Measurements from ENCODE around the gene LLPH.

The LLPH gene

DNA sequence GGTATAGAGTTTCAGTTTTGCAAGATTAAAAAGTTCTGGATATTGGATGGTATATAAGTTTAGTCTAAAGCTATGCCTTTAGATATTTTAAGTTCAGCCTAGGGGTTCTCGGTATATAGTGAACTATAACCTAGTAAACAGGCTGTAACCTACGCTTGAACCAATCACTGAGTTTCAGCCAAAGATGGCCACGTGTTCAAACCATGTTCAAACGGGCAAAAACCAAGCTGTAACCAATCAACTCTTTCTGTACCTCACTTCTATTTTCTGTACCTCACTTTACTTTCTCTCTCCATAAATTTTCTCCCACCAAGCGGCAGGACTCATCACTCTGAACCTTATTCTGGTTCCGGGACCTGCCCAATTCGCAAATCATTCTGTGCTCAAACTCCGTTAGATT is 37.9 kb upstream of the LLPH start:
- ATAC-seq: no peak
- TF ChIP-seq, protein P1, sequence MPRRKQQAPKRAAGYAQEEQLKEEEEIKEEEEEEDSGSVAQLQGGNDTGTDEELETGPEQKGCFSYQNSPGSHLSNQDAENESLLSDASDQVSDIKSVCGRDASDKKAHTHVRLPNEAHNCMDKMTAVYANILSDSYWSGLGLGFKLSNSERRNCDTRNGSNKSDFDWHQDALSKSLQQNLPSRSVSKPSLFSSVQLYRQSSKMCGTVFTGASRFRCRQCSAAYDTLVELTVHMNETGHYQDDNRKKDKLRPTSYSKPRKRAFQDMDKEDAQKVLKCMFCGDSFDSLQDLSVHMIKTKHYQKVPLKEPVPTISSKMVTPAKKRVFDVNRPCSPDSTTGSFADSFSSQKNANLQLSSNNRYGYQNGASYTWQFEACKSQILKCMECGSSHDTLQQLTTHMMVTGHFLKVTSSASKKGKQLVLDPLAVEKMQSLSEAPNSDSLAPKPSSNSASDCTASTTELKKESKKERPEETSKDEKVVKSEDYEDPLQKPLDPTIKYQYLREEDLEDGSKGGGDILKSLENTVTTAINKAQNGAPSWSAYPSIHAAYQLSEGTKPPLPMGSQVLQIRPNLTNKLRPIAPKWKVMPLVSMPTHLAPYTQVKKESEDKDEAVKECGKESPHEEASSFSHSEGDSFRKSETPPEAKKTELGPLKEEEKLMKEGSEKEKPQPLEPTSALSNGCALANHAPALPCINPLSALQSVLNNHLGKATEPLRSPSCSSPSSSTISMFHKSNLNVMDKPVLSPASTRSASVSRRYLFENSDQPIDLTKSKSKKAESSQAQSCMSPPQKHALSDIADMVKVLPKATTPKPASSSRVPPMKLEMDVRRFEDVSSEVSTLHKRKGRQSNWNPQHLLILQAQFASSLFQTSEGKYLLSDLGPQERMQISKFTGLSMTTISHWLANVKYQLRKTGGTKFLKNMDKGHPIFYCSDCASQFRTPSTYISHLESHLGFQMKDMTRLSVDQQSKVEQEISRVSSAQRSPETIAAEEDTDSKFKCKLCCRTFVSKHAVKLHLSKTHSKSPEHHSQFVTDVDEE (CRISPR knock-in tag; IDR thresholded peaks at IDR 0.05): no peak
- TF ChIP-seq ISL1 (CRISPR knock-in tag; IDR thresholded peaks at IDR 0.05) (no peak), TCF4 (CRISPR knock-in tag; IDR thresholded peaks at IDR 0.05; ENCODE audit: borderline replicate concordance) (no peak), GLIS3 (CRISPR knock-in tag; IDR thresholded peaks at IDR 0.05) (no peak), ESRRG (CRISPR knock-in tag; IDR thresholded peaks at IDR 0.05) (no peak), ZNF70 (CRISPR knock-in tag; IDR thresholded peaks at IDR 0.05) (no peak), ZFP30 (CRISPR knock-in tag; IDR thresholded peaks at IDR 0.05) (no peak), CSDC2 (CRISPR knock-in tag; IDR thresholded peaks at IDR 0.05) (no peak), BACH2 (CRISPR knock-in tag; IDR thresholded peaks at IDR 0.05; ENCODE audit: borderline replicate concordance) (no peak), CSRNP3 (CRISPR knock-in tag; IDR thresholded peaks at IDR 0.05) (no peak), POU6F1 (CRISPR knock-in tag; IDR thresholded peaks at IDR 0.05; ENCODE audit: borderline replicate concordance, low read depth) (no peak)
- TF ChIP-seq, protein P2, sequence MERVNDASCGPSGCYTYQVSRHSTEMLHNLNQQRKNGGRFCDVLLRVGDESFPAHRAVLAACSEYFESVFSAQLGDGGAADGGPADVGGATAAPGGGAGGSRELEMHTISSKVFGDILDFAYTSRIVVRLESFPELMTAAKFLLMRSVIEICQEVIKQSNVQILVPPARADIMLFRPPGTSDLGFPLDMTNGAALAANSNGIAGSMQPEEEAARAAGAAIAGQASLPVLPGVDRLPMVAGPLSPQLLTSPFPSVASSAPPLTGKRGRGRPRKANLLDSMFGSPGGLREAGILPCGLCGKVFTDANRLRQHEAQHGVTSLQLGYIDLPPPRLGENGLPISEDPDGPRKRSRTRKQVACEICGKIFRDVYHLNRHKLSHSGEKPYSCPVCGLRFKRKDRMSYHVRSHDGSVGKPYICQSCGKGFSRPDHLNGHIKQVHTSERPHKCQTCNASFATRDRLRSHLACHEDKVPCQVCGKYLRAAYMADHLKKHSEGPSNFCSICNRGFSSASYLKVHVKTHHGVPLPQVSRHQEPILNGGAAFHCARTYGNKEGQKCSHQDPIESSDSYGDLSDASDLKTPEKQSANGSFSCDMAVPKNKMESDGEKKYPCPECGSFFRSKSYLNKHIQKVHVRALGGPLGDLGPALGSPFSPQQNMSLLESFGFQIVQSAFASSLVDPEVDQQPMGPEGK (CRISPR knock-in tag; IDR thresholded peaks at IDR 0.05; ENCODE audit: borderline replicate concordance): no peak

DNA sequence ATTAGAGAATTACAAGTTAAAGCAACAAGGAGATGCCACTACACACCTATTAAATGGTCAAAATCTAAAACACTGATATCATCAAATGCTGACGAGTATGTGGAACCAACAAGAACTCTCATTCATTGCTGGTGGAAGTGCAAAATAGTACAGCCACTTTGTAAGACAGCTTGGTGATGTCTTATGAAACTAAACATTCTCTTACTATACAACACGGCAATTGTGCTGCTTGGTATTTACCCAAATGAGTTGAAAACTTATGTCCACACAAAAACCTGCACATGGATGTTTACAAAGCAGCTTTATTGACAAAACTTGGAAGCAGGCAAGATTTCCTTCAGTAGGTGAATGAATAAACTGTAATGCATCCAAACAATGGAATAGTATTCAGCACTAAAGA is 36.0 kb upstream of the LLPH start:
- ATAC-seq: no peak
- TF ChIP-seq RARB (CRISPR knock-in tag; IDR thresholded peaks at IDR 0.05) (no peak), ZNF70 (CRISPR knock-in tag; IDR thresholded peaks at IDR 0.05) (no peak), CREB5 (CRISPR knock-in tag; IDR thresholded peaks at IDR 0.05; ENCODE audit: low read depth) (no peak), TCF4 (CRISPR knock-in tag; IDR thresholded peaks at IDR 0.05; ENCODE audit: borderline replicate concordance) (no peak), GLIS3 (CRISPR knock-in tag; IDR thresholded peaks at IDR 0.05) (no peak), SNAI2 (CRISPR knock-in tag; IDR thresholded peaks at IDR 0.05) (no peak), ZFP3 (CRISPR knock-in tag; IDR thresholded peaks at IDR 0.05) (no peak), CSRNP3 (CRISPR knock-in tag; IDR thresholded peaks at IDR 0.05) (no peak), ZNF8 (CRISPR knock-in tag; IDR thresholded peaks at IDR 0.05) (no peak), POU6F1 (CRISPR knock-in tag; IDR thresholded peaks at IDR 0.05; ENCODE audit: borderline replicate concordance, low read depth) (no peak), PPARA (CRISPR knock-in tag; IDR thresholded peaks at IDR 0.05; ENCODE audit: borderline replicate concordance) (no peak), ZNF565 (CRISPR knock-in tag; conservative IDR thresholded peaks at IDR 0.05; ENCODE audit: low read depth) (no peak), ZC3H10 (CRISPR knock-in tag; IDR thresholded peaks at IDR 0.05) (no peak)
- TF ChIP-seq, protein P1 (CRISPR knock-in tag; IDR thresholded peaks at IDR 0.05): no peak

Measured in SK-N-SH treated with all-trans-retinoic acid at 6 μM for 48 hours (cell line).